ENCODE data around the gene MKLN1.

MKLN1 gene

DNA sequence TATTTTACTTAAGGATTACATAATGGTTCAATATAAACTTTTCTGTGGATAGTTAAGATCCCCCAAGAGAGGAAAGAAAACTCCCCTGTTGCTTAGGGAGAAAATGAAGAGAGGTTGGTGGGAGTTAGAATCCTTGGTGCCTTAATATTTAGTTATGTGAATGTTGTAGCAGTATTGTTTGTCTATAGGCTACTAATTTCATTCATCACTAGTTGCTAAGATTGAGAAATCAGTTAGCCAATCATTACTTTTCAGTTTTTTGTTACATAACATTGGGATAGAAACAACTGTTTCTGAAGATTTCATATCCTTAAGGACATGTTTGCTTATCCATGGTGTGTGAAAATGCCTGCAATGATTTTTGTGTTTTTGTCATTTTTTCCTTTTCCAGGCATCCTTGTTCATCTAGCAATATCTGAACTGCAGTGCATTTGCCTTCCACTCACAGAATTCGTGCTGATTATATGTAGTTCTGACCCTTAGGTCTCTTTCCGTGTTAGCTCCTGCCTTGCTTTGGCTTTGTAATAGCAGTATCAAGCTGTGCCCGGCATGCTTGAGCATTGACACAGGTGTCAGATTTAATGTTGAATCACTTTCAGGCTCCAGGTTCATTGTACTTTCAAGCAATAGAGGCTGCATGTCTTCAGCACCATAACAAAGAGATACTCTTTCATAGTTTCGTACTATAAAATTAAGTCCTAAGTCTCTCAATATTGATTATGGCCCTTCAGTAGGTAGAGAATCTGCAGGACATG is 143.8 kb downstream of the MKLN1 start:
- peak; percentile 75 for DNase-seq

DNA sequence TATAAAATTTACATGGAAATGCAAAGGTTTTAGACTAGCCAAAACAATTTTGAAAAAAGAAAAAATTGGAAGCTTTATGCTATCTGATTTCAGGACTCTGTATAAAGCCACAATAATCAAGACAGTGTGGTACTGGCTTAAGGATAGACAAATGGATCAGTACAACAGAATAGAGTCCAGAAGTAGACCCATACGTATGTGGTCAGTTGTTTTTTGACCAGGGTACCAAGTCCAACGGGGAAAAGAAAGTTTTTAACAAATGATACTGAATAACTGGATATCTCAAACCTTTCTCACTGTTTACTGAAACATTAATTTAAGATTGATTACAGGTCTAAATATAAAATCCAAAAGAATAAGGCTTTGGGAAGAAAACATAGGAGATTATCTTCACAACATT is 149.1 kb downstream of the MKLN1 start:
- no peak for DNase-seq

DNA sequence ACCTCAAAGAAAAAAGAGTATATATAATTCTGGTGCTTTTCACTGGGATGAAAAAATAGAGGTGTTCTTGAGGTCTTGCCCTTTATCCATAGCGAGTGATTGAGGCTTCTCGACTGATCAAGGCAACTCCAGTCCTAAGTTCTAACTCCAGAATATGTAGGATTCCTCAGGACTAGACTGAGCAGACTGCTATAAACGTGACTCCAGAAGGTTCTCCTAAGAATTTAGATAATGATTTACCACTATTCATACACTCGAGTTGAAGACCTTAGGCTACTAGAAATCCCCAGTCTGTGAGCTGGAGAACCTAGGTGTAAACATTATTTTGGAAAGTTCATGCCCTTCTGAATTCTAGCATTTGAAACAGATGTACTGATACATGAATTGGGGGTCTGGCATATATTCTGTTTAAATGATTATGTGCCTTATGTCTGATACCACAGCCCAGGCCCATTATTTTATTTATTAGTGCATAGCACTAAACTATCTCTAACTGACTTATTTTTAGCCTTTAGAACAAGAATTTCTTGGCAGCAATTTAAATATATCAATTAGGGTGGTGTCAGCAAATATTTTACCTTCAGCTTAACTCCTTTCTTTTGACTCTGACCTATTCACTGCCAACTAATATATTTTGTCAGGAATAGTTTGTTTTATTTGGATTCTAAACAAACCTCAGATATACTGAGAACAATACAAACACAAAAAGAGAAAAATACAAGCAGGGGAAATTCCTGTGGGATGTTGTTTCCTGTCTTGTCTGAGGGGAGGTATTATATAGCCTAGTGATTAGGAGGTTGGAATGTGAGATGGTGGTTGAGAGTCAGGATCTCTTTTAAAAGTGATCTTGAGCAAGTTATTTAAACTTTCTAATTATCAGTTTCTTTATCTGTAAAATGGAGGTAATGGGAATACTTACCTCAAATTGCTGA is 153.0 kb downstream of the MKLN1 start:
- DNase-seq, result no peak

DNA sequence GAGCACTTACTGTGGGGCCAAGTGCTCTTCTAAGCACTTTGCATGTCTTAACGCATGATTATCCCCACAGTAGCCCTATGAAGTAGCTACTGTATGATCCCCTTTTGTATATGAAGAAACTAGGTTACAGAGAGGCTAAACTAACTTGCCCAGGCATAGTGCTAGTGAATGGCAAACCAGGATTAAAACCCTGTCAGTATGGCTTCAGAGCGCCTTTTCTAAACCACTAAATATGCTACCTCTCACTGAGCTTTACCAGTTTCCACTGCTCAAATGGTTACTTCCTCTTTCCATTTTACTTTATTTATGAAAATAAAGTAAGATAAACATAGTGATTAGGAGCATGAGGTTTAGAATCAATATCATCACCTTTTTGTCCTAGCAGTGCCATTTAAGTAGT is 155.1 kb downstream of the MKLN1 start:
- no peak for DNase-seq

DNA sequence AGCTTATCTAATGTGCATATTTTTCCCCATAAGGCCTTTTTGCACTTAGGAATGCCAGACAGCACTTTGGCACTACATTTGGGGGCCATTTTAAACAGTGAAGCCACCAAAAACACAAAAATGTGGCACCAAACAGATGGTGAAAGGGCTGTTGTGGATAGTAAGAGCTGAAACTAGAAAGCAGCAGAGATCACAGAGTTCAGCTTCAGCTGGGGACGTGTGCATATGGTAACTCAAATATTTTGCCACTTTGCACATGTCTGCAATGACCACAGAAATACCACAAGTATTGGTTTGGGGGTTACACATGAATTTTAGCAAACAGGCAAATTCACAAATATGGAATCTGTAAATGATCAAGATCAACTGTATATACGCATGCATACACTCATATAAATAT is 155.9 kb downstream of the MKLN1 start:
- no peak for DNase-seq

DNA sequence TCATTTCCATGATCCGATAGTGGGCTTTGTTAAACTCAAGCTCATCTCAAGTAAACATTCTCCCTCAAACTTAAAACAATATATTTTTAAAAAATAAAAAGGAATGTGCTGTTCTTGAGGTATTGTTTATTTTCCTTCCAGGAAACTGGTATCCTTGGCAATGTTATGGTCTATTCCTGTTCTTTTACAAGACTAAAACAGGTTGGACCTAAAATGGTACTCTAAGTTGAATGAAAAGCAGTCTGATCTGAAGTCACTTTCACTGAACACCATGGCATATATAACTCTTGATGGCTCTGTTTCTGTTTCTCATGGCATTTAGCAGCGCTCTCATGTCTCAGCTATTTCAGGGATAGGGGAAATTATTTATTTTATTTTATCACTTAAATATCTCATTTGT is 158.7 kb downstream of the MKLN1 start:
- no peak for DNase-seq

DNA sequence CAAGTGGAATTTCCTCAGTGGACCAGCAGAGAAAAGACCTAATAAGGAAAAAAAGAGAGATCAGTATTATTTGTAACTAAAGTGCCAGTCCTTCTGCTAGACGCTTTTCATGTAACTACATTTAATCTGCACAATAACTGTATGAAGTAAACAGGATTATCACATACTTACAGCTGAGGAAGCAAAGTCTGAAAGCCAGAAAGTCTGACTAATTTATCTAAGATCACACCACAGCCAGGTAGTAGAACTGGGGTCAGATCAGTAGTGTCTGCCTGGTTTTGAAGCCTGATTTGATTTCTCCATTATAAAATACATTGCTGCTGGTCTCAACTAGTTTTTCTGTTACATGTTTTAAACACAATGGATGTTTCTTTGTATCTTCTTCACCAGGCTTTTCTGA is 159.5 kb downstream of the MKLN1 start:
- DNase-seq, result no peak

DNA sequence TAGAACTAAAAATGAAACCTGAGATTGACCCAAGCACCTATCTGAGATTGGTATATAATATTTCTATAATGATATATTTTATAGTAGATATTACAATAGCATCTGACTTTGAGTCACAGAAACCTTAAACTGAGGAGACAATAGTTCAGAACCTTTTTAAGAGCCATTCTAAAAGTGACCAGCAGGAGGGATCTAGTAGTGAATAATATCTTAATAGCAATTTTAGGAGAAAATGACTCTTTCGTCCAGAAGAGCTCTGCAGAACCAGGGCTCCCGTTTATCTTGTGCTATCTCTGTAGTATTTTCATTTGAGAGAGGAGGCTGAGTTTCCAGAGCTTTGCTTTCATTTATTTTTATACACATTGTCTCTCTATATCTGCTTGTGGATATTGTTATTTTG is 160.7 kb downstream of the MKLN1 start:
- DNase-seq, result no peak

DNA sequence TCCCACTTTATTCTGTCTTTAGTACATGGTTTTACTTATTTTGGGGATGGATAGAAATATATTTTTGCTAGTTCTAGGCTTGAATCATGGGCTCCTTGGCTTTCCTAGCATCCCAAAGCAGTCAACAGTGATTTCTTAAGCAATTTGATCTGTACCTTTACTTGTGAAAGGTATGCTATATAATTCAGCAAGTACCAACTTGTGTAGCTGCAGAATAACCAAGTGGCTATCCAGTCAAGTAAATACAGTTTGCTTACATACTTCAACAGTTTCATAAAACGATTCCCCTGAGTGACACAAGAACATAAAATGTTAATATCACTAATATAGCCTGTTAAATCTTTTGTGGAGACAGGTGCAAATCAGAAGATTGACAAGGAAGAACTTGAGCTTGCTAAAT is 161.5 kb downstream of the MKLN1 start:
- DNase-seq, result no peak

DNA sequence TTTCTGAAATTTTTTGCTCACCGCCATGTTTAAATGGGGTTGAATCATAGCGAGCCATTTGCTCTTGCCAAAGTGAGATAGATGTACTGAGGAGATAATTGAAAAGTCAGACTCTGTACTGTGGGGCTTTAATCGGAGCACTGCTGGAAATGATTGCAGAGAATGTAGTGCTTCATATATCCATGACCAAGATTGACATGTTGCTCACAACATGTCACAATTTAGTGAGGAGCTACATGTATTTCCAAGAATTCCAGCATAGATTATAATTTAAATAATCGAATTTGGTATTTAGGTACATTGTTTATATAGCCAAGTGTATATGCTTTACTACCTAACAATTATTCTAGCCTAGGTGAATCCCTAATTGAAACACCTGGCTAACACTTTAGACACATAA is 162.2 kb downstream of the MKLN1 start:
- no peak for DNase-seq

DNA sequence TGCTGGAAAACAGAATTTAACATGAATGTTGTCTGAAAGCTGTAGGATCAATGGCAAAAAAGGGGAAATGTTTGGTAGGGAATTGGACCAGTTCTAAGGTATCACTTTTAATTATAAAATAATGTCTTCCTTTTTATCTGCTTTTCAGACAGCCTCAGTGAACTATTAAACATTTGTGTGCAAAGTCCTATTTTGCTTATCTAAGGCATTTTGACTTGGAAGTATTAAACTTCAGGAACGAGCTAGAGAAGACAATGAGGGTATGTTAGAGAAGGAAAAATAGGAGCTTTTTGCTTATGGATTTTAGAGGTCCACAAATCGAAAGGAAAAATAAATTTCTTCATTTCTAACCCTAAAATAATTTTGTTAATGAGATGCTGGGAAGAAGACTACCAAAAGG is 165.4 kb downstream of the MKLN1 start:
- no peak for DNase-seq

DNA sequence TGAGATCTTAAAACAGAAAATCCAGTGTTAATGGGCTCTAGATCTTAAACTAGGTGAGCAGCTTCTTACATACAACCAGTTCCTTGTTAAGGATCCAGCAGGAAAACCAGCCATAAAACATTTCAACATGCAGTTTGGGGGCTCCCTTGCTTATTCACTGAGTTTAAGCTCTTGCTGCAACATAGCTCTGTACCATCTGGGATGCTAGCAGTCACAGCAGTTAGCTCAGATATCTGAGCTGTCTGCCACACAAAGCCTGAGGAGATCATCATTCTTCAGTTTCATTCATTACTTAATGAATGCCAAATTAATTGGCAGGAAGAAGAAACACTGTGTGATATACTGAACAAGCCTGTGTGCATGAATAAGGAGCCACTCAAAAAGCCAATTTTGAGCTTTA is 165.9 kb downstream of the MKLN1 start:
- DNase-seq, result no peak

DNA sequence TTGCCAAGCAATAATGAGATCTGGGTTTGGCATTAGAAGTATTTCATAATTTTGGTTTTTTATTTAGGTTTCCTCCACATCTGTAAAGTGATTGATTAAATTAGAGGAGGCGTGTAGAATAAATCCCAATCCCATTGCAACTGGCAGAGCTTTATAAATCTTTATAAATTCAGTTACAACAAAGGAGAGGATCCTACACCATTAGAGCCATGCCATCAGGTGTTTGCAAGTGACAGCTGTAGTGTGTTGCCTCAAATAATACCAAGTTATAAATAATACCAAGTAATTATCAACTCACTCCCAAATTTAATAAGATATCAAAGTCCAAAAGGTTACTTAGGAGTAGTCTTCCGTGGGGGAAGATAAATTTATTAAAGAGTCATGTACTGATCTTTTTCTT is 166.5 kb downstream of the MKLN1 start:
- DNase-seq, result no peak

DNA sequence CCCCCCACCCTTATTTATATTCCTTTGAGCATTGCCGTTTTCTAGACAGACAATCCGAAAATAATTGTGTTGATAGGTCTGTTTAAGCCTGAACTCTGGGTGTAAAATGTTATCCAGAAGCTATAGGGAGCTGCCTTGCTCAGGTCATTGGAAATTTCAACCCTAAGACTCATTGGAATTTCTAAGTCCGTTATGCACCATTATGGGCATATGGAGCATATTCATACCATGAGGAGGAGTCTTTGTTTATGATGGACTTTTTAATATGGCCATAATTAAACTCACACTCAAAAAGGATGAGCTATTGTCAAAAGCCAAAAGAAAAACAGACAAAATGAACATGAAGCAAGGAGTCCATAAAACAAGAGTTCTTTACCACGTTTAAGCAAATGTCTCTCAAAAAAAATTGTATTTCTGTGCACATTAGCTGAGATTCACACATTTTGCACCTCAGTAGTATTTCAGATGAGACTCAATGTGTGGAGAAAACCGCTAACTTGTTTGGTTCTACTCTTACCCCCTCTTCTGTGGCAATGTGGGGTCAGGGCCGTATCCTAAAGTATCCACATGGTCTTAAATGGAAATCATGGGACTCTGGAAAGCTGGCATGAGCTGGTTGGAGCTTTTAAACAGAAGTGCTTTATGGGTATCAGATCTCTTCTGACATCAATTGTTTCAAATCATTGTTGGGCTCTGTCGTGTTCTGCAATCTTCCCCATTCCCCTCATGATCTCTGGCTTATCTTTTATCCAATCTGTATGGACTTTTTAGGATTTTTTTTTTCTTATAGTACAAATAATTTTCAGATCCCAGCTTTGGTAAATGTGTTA is 168.2 kb downstream of the MKLN1 start:
- DNase-seq, result no peak

DNA sequence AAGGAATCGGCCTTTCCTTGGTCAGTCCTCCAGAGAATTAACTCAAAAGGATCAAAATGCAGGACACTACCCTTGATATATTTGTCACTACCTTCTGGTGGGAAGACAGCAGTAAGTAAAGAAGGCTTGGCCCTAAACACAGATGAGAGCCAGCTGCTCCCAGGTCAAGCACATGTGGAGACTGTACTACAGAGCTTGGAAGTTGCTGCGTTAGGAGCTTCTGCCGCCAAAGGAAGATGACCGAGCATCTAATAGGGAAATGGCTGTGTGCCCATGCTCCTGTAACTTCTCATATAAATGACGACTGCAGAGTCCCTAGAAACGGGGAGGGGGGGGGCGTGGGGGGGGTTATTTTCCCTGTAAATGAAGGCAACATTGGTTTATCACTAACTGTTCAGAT is 169.8 kb downstream of the MKLN1 start:
- DNase-seq, result no peak

DNA sequence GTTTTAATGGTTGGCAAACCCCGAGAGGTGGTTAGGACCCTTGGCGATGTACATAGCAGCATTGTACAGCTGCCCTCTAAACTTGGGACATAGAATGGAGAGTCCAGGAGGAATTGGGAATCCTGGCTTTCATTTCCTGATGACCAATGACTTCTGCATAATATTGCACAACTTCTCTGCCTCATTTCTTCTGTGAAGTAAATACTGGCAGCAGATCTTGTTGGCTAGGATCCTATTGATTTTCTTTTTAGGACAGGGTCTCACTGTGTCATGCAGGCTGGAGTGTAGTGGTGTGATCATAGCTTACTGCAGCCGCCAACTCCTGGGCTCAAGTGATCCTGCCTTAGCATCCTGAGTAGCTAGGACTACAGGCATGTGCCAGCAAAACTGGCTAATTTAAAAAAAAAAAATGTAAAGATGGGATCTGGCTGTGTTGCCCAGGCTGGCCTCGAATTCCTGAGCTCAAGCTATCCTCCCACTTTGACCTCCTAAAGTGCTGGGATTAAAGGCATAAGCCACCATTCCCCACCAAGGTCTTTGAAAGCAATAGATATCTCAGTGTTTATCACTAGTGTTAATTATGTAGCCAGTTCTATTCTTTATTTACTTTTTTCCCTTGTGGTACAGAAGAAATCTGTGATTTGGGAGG is 170.7 kb downstream of the MKLN1 start:
- DNase-seq, result no peak

DNA sequence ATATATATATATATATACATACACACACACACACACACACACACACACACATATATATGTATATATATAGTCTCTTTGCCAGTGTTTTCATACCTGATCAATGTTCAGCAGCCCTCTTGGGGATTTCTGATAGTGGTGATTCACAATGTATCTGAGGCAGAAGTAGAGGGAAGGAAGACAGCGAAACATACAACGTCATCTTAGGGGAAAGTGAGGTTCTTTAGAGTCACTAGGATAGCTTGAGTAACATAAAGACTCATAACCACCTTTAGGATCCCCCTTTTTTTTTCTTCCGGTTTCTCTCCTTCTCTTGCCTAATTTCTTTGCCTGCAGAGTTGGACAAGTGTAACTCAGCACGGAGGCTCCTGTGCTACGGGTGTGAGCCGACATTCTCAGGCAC is 172.1 kb downstream of the MKLN1 start:
- no peak for DNase-seq

DNA sequence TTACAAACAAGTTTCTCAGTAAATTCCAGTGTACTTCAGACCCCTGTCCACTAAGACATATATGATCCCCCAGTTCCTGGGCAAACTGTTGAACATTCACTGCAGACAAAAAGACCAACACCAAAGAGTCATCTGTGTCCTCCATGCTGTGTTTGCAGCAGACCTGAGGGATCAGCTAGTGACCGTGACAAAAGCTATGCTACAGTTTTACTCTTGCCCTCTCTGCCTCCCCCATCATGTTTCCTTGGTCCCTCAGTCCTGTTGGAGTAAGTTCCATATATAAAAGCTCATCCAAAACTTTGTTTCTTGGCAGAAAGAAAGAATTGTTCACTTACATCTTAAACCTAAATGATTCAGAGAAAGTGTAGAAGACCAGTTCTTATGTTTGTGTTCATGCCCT is 172.7 kb downstream of the MKLN1 start:
- DNase-seq, result no peak

DNA sequence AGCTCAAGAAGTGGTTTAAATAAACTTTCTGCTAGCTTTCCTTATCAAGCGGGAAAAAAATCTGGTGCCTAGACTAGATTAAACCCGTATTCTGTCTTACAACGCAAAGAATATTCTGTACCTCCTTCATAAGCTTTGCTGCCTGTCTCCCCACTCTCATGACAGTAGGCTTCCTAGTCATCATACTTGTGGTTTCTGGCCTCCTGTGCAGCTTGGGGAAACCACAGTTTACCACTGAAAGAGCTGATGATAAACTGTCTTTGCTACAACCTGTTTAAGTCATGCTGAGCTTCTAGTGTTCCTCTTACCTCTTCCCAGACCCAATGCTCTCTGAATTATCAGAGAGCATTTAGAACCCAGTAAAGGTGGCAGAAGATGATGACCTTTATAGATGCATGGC is 173.7 kb downstream of the MKLN1 start:
- no peak for DNase-seq

DNA sequence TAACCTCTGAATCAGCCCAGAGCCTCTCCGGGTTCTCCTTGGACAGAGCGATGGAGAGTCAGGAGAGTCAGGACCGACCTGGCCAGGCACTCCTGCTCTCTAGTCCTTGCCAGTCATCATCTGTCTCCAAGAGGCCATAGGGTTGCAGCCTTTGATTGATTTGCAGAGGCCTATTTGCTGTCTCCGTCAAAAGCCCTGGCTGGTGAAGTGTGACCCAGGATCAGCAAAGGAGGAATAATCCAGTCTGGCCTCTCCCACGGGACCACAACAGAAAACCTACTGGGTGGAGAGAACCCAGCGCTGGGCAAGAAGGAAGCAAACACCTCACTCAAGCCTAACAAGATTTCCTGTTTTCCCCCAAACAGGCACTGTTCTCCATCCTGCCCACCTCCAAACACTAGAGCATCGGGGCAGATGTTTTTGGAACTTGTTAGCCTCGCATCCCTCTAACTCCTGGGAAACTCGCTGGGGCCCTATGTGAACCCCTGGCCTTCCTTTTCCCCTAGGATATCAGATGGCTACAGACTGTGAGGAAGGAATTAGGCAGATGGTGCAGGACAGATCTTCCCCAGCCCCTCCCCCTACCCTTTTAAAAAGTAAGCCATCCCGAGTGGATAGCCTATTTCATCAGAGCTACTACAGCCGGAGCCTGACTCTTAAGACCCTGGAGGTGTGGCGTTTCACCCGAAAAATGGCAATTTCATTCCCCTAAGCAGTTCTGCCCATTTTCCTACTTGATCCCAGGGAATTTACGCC is 174.4 kb downstream of the MKLN1 start:
- DNase-seq, result no peak

DNA sequence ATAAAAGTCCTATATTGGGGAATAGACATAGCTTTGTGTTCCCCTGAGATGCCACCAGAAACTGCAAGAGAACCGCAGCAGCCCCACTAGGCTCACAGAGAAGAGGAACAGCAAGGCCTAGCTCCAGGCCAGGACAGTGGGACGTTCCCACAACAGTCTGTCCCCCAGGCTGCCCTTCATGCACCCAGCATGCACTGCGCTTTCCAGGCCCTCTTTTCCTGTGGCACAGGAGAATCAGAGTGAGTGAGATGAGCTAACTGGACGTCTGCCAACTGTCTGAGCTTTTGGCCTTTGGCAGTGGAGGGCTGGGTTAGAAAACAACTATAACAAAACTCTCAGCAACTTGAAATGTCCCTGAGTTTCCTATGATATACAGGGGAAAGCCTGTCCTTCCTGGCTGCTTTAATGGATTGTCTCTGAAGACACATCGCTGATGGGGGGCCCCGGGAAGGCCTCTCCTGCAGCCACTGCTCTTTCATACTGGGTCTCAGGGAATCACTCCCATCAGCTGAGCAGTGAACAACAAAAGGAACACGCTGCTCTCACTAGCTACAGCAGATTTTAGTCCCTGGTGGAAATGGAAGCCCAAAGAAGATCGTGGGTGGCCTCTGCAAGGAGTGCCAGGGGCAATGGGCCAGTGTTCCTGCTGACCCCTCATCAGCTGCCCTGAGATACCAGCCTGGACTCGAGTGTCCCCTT is 175.3 kb downstream of the MKLN1 start:
- no peak for DNase-seq

DNA sequence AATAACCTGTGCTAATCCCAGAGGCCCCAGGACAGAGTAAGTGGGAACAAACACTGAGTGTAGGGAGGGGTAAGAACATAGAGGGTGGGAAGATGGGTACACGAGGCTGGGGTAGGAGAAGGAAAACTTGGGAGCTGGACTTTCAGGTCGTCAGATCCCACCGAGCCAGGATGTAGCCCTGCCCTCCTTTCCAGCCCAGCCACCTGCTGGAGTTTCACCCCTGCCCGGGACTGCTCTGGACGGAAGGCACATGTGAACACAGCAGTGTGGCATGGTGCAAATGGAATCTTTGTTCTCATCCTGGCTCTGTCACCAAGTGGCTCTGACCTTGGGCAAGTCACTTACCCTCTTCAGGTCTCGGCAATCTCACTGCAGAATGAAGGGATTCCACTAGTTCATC is 176.0 kb downstream of the MKLN1 start:
- DNase-seq, result no peak
